ENCODE results near the gene ECHS1. TPM values are rescaled to one million over a fixed set of nuclear protein-coding genes. Genes with fewer than 3 reads are reported as not detected.

ECHS1 gene
- total and polyA plus RNA-seq, 2 of the 8 experiments (the other 6 are each of a cell fraction or from before 2014, with no cell fraction given), result 41.7 to 101 TPM

DNA sequence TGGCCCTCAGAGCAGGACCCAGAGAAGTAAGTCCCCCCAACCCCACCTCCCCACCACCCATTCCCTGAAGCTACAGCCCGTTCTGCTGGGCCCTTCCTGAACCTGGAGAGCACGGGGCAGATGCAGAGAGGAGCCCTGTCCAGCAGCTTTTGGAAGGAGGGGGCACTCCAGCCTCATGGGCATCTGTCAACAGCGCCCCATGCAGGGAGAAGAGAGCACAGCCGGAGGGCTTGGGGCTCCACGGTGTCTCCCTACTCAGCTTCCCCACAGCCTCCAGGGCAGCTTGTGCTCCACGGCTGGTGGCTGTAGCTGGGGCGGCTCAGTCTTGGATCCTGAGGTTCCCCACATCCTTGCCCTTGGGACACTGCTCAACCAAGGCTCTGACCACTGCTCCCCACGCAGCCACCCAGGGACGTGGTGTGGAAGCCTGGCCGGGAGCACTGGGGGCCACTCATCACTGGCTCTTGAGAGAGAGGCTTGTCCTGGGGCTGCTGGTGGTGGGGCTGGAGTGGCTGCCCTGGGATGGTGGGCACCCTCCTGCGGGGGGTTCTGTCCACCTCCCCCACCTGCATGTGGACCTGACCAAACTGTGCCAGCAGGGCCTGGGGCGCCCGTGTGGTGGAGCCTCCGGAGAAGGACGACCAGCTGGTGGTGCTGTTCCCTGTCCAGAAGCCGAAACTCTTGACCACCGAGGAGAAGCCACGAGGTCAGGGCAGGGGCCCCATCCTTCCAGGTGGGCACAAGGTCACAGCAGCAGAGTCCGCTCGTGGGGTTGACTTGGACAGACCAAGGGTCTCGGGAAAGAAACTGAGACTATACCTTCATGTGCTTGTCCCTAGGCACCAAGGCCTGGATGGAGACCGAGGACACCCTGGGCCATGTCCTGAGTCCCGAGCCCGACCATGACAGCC lies 21.5 kb downstream of the ECHS1 start:
- WGBS, 2 experiments (ENCODE audit: extremely low coverage in 1 of 2, insufficient coverage in 1 of 2, insufficient read length in 1 of 2, insufficient replicate concordance in 2 of 2, low coverage in 1 of 2, low lambda C conversion rate in 2 of 2, missing lambda C conversion rate in 1 of 2), result 77% methylated on average over 24 of the region's 24 CpGs; no CpG with 5 or more reads in 1 of the 2 experiments
- Histone ChIP-seq H3K27me3 (replicated peaks in 1 of 4; ENCODE audit: control insufficient read depth in 3 of 4, extremely low read depth in 1 of 4, insufficient read depth in 3 of 4, low read length in 3 of 4) (no peaks in the 10 kb centered on the region; a peak in 1 of 7 replicates), H3K36me3 (ENCODE audit: control insufficient read depth in 2 of 4, insufficient read depth in 4 of 4, low read length in 3 of 4) (no peaks in the 10 kb centered on the region; a peak in 2 of 8 replicates), H3K18ac (ENCODE audit: extremely low read depth, low read length) (no peak overlapping the region), H4K91ac (replicated peaks; ENCODE audit: insufficient read length, low read length) (no peak overlapping the region), H3K4me1 (replicated peaks in 1 of 4; ENCODE audit: control insufficient read depth in 3 of 4, insufficient read depth in 4 of 4, low read length in 3 of 4) (peaks cover 0 to 21% (median 3%) of the 10 kb centered on the region in 4 experiments; a peak in 5 of 7 replicates), H2BK120ac (replicated peaks; ENCODE audit: low read depth, low read length) (no peak overlapping the region), H2BK15ac (ENCODE audit: low read length) (no peak overlapping the region), H4K8ac (ENCODE audit: extremely low read depth, insufficient read depth, low read length) (peak overlapping the region; percentile 21; the same call in 1 of the 2 replicates), H4K20me1 (replicated peaks in 1 of 2; ENCODE audit: control insufficient read depth in 1 of 2, insufficient read depth in 2 of 2, low read length in 2 of 2) (peaks cover 7 to 22% of the 10 kb centered on the region in 2 experiments), H2BK12ac (ENCODE audit: low read depth, low read length) (no peak overlapping the region), H3K4me3 (ENCODE audit: extremely low read depth in 1 of 4, insufficient read depth in 2 of 4, low read depth in 3 of 4, low read length in 4 of 4) (no peak overlapping the region), H3K14ac (ENCODE audit: insufficient read length) (no peak overlapping the region), H3K4ac (replicated peaks; ENCODE audit: insufficient read length, low read depth, low read length) (no peak overlapping the region), H3K9me3 (ENCODE audit: insufficient read depth in 2 of 2, low read depth in 1 of 2, low read length in 1 of 2) (no peaks in the 10 kb centered on the region), H3K4me2 (ENCODE audit: insufficient read depth in 1 of 2, low read depth in 2 of 2, low read length in 2 of 2) (no peak overlapping the region), H2BK20ac (ENCODE audit: low read length) (no peak overlapping the region), H3K79me2 (ENCODE audit: control insufficient read depth in 1 of 2, insufficient read depth in 2 of 2, low read length in 2 of 2) (no peaks in the 10 kb centered on the region), H3K56ac (replicated peaks; ENCODE audit: insufficient read length, low read depth, low read length) (no peak overlapping the region), H3K23ac (ENCODE audit: insufficient read length) (no peak overlapping the region), H3K27ac (ENCODE audit: low read depth, low read length) (no peak overlapping the region), H3K9ac (replicated peaks in 1 of 4; ENCODE audit: extremely low read depth in 1 of 4, low read depth in 3 of 4, low read length in 3 of 4) (no peak overlapping the region), H3K79me1 (ENCODE audit: low read depth, low read length) (no peaks in the 10 kb centered on the region; the same call in 1 of the 2 replicates), H2AFZ (ENCODE audit: low read length) (no peak overlapping the region), H4K5ac (ENCODE audit: insufficient read length, low read depth, low read length) (no peak overlapping the region), H2AK5ac (ENCODE audit: low read depth, low read length) (no peak overlapping the region), H3K23me2 (ENCODE audit: low read depth, low read length) (peaks cover 4% of the 10 kb centered on the region; the same call in 1 of the 2 replicates), H2BK5ac (ENCODE audit: low read depth, low read length) (no peak overlapping the region)
- CTCF ChIA-PET (ENCODE audit: partially characterized antibody), result interaction anchor here (0.9 to 3.7 kb wide), 14 partner anchors 8 to 154 kb away, joined by 3 to 32 read pairs (median 4); no protein-coding TSS in a partner anchor
- DNase-seq (ENCODE audit: low read depth in 1 of 2, low spot score in 2 of 2), result peak in 1 of 2 experiments; percentile 65
- POLR2A ChIA-PET (ENCODE audit: partially characterized antibody), result interaction anchor here (1.0 to 2.7 kb wide), 6 partner anchors 8 to 71 kb away, joined by 3 to 9 read pairs (median 6); no protein-coding TSS in a partner anchor
- no peak for FAIRE-seq
- TF ChIP-seq EP300 (IDR thresholded peaks at IDR 0.05; ENCODE audit: borderline replicate concordance in 1 of 2, low read depth in 2 of 2, low read length in 2 of 2), result no peak
- TF ChIP-seq, protein P1, sequence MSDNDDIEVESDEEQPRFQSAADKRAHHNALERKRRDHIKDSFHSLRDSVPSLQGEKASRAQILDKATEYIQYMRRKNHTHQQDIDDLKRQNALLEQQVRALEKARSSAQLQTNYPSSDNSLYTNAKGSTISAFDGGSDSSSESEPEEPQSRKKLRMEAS (IDR thresholded peaks at IDR 0.05), result peak; percentile 45; the same call in 1 of the 2 replicates
- TF ChIP-seq RAD21 (IDR thresholded peaks at IDR 0.05 in 1 of 2, conservative IDR thresholded peaks at IDR 0.05 in 1 of 2; ENCODE audit: low read depth in 2 of 2, low read length in 2 of 2), result peak; percentile 34 to 42; a peak in 3 of 4 replicates
- no peak for TF ChIP-seq SAP30 (IDR thresholded peaks at IDR 0.05; ENCODE audit: insufficient read depth, insufficient replicate concordance, low read length)
- TF ChIP-seq, protein P2, sequence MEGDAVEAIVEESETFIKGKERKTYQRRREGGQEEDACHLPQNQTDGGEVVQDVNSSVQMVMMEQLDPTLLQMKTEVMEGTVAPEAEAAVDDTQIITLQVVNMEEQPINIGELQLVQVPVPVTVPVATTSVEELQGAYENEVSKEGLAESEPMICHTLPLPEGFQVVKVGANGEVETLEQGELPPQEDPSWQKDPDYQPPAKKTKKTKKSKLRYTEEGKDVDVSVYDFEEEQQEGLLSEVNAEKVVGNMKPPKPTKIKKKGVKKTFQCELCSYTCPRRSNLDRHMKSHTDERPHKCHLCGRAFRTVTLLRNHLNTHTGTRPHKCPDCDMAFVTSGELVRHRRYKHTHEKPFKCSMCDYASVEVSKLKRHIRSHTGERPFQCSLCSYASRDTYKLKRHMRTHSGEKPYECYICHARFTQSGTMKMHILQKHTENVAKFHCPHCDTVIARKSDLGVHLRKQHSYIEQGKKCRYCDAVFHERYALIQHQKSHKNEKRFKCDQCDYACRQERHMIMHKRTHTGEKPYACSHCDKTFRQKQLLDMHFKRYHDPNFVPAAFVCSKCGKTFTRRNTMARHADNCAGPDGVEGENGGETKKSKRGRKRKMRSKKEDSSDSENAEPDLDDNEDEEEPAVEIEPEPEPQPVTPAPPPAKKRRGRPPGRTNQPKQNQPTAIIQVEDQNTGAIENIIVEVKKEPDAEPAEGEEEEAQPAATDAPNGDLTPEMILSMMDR (IDR thresholded peaks at IDR 0.05; ENCODE audit: control extremely low read depth in 1 of 3, insufficient read depth in 1 of 3, low read depth in 1 of 3, low read length in 3 of 3), result peak in 2 of 3 experiments; percentile 57 to 59; a peak in 3 of 4 replicates
